Measurements from ENCODE around the gene RANBP10.

RANBP10 gene

DNA sequence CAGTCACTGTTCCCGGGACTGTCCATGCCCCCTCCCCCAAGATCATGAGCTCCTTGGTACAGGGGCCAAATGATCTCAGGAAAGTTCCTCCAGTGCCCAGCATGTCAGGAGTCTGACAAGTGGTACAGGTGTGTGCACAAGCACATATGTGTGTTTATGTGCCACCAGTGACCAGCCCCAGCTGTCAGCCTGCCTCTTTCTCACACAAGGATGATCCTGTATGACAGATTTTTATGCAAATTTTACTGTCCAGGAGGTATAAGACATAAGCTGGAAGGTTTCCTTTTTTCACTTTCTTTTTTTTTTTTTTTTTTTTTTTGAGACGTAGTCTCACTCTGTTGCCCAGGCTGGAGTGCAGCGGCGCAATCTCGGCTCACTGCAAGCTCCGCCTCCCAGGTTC is 55.9 kb downstream of the RANBP10 start:
- peak overlapping the region in 1 of 2 donors; percentile 6 for H3K27ac ChIP-seq (ENCODE audit: low read depth in 2 of 2, low read length in 2 of 2)

GRCh38 chr16:67749436-67750078 is 56.8 kb downstream of the RANBP10 start:
- Histone ChIP-seq H3K4me3 (ENCODE audit: low read length in 2 of 2) (no peak overlapping the region), H3K4me1 (ENCODE audit: control insufficient read depth in 2 of 2, insufficient read depth in 2 of 2, low read length in 2 of 2) (peaks cover 0 to 3% of the 10 kb centered on the region in 2 donors), H3K36me3 (ENCODE audit: control insufficient read depth in 2 of 2, insufficient read depth in 2 of 2, low read length in 2 of 2) (peaks cover 1 to 3% of the 10 kb centered on the region in 2 donors), H3K27me3 (ENCODE audit: control insufficient read depth in 2 of 2, insufficient read depth in 2 of 2, low read length in 2 of 2) (no peaks in the 10 kb centered on the region), H3K9ac (ENCODE audit: low read depth in 1 of 2, low read length in 2 of 2) (no peak overlapping the region), H3K27ac (ENCODE audit: low read depth in 2 of 2, low read length in 2 of 2) (no peak overlapping the region), H3K9me3 (ENCODE audit: control insufficient read depth in 2 of 2, low read length in 2 of 2) (no peaks in the 10 kb centered on the region)

More for the DNA sequence above, 55.9 kb downstream of the RANBP10 start:
- H3K4me3 ChIP-seq (ENCODE audit: low read length in 2 of 2) = no peak overlapping the region
- H3K36me3 ChIP-seq (ENCODE audit: control insufficient read depth in 2 of 2, insufficient read depth in 2 of 2, low read length in 2 of 2) = peaks cover 0 to 5% of the 10 kb centered on the region in 2 donors
- H3K9ac ChIP-seq (ENCODE audit: low read depth in 1 of 2, low read length in 2 of 2) = no peak overlapping the region
- H3K4me1 ChIP-seq (ENCODE audit: control insufficient read depth in 2 of 2, insufficient read depth in 2 of 2, low read length in 2 of 2) = peaks cover 0 to 3% of the 10 kb centered on the region in 2 donors
- no peaks in the 10 kb centered on the region for H3K27me3 ChIP-seq (ENCODE audit: control insufficient read depth in 2 of 2, insufficient read depth in 2 of 2, low read length in 2 of 2)
- no peaks in the 10 kb centered on the region for H3K9me3 ChIP-seq (ENCODE audit: control insufficient read depth in 2 of 2, low read length in 2 of 2)

DNA sequence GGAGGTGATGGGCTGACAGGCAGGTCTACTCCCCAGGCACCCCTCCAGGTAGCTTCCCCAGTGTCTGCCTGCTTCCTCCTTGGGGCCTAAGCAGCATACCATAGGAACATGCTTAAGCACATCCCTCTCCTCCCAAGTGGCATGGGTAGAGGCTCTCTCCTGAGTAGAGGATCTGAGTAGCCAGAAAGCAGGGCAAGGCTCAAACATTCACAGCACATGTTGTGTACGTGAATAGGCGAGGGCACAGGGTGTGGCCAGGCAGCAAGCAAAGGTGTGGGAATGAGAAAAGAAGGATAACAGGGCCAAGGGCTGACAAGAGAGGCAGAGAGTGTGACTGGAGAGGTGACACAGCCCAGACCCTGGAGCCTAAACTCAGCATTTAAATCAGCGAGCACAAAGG is 57.5 kb downstream of the RANBP10 start:
- no peak overlapping the region for H3K27ac ChIP-seq (ENCODE audit: low read depth in 2 of 2, low read length in 2 of 2)
- no peak overlapping the region for H3K4me3 ChIP-seq (ENCODE audit: low read length in 2 of 2)
- H3K9ac ChIP-seq (ENCODE audit: low read depth in 1 of 2, low read length in 2 of 2) = no peak overlapping the region
- no peaks in the 10 kb centered on the region for H3K27me3 ChIP-seq (ENCODE audit: control insufficient read depth in 2 of 2, insufficient read depth in 2 of 2, low read length in 2 of 2)
- H3K4me1 ChIP-seq (ENCODE audit: control insufficient read depth in 2 of 2, insufficient read depth in 2 of 2, low read length in 2 of 2) = peaks cover 0 to 3% of the 10 kb centered on the region in 2 donors
- peaks cover 7 to 8% of the 10 kb centered on the region in 2 donors for H3K36me3 ChIP-seq (ENCODE audit: control insufficient read depth in 2 of 2, insufficient read depth in 2 of 2, low read length in 2 of 2)
- H3K9me3 ChIP-seq (ENCODE audit: control insufficient read depth in 2 of 2, low read length in 2 of 2) = no peaks in the 10 kb centered on the region

DNA sequence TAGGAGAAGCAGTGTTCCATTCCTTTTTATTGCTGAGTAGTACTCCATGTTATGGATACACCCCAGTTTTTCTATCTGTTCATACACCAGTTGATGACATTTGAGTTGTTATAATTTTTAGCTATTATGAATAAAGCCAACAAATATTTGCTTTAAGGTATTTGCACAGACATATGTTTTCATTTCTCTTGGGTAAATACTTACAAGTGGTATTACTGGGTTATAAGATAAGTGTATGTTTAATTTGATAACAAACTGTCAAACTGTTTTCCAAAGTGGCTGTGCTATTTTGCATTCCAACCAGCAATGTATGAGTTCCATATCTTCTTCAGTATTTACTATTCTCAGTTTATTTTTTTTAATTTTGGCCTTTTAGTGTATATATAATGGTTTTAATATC is 59.5 kb downstream of the RANBP10 start:
- Histone ChIP-seq H3K36me3 (ENCODE audit: control insufficient read depth in 2 of 2, insufficient read depth in 2 of 2, low read length in 2 of 2) (peaks cover 23% of the 10 kb centered on the region in 2 donors), H3K9me3 (ENCODE audit: control insufficient read depth in 2 of 2, low read length in 2 of 2) (no peaks in the 10 kb centered on the region), H3K9ac (ENCODE audit: low read depth in 1 of 2, low read length in 2 of 2) (no peak overlapping the region), H3K4me1 (ENCODE audit: control insufficient read depth in 2 of 2, insufficient read depth in 2 of 2, low read length in 2 of 2) (peaks cover 0 to 3% of the 10 kb centered on the region in 2 donors), H3K27ac (ENCODE audit: low read depth in 2 of 2, low read length in 2 of 2) (no peak overlapping the region), H3K27me3 (ENCODE audit: control insufficient read depth in 2 of 2, insufficient read depth in 2 of 2, low read length in 2 of 2) (no peaks in the 10 kb centered on the region), H3K4me3 (ENCODE audit: low read length in 2 of 2) (no peak overlapping the region)

DNA sequence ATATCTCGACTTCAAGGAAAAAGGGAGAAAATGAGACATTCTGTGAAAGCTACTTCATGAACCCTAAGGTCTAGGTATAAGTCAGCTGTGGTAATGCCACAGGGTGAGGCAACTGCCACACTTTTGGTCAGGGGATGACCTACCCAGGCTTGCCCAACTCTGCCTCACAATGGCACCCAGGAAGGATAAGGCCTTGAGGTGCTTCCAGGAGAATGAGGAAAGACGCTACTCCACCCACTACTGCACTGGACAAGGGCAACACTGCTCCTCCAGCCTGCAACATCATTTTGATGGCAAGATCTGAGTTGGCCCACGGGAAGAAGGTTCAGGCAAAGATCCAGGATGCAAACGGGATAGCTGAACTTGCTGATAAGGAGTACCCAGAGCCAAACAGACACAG is 65.2 kb downstream of the RANBP10 start:
- Histone ChIP-seq H3K4me3 (ENCODE audit: low read length in 2 of 2) (no peak overlapping the region), H3K27ac (ENCODE audit: low read depth in 2 of 2, low read length in 2 of 2) (no peak overlapping the region), H3K9me3 (ENCODE audit: control insufficient read depth in 2 of 2, low read length in 2 of 2) (no peaks in the 10 kb centered on the region), H3K4me1 (ENCODE audit: control insufficient read depth in 2 of 2, insufficient read depth in 2 of 2, low read length in 2 of 2) (no peaks in the 10 kb centered on the region), H3K9ac (ENCODE audit: low read depth in 1 of 2, low read length in 2 of 2) (no peak overlapping the region), H3K36me3 (ENCODE audit: control insufficient read depth in 2 of 2, insufficient read depth in 2 of 2, low read length in 2 of 2) (peaks cover 27 to 41% of the 10 kb centered on the region in 2 donors), H3K27me3 (ENCODE audit: control insufficient read depth in 2 of 2, insufficient read depth in 2 of 2, low read length in 2 of 2) (no peaks in the 10 kb centered on the region)

GRCh38 chr16:67740391-67740790 is 66.0 kb downstream of the RANBP10 start:
- Histone ChIP-seq H3K4me1 (ENCODE audit: control insufficient read depth in 2 of 2, insufficient read depth in 2 of 2, low read length in 2 of 2) (no peaks in the 10 kb centered on the region), H3K36me3 (ENCODE audit: control insufficient read depth in 2 of 2, insufficient read depth in 2 of 2, low read length in 2 of 2) (peaks cover 27 to 41% of the 10 kb centered on the region in 2 donors), H3K9me3 (ENCODE audit: control insufficient read depth in 2 of 2, low read length in 2 of 2) (no peaks in the 10 kb centered on the region), H3K27ac (ENCODE audit: low read depth in 2 of 2, low read length in 2 of 2) (no peak overlapping the region), H3K9ac (ENCODE audit: low read depth in 1 of 2, low read length in 2 of 2) (no peak overlapping the region), H3K4me3 (ENCODE audit: low read length in 2 of 2) (no peak overlapping the region), H3K27me3 (ENCODE audit: control insufficient read depth in 2 of 2, insufficient read depth in 2 of 2, low read length in 2 of 2) (no peaks in the 10 kb centered on the region)

DNA sequence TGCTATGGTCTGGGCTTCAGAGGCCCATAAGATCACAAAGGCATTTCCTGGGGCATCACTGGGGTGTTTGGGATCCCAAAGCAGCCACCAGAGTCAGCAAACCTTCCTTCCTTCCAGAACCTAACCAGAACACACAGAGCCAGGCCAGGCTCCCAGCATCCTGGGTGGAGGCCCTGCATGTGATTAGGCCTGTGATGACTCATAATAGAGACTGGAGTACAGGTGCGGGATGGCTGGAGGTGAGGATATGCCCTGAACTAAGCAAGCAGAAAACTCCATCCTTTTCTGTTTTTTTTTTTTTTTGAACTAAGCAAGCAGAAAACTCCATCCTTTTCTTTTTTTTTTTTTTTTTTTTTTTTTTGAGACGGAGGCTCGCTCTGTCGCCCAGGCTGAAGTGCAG is 69.5 kb downstream of the RANBP10 start:
- Histone ChIP-seq H3K36me3 (ENCODE audit: control insufficient read depth in 2 of 2, insufficient read depth in 2 of 2, low read length in 2 of 2) (peaks cover 8 to 41% of the 10 kb centered on the region in 2 donors), H3K27ac (ENCODE audit: low read depth in 2 of 2, low read length in 2 of 2) (no peak overlapping the region)

GRCh38 chr16:67734731-67735201 is 71.6 kb downstream of the RANBP10 start:
- no peaks in the 10 kb centered on the region for H3K27me3 ChIP-seq (ENCODE audit: control insufficient read depth in 2 of 2, insufficient read depth in 2 of 2, low read length in 2 of 2)
- no peak overlapping the region for H3K4me3 ChIP-seq (ENCODE audit: low read length in 2 of 2)
- H3K27ac ChIP-seq (ENCODE audit: low read depth in 2 of 2, low read length in 2 of 2) = no peak overlapping the region
- no peaks in the 10 kb centered on the region for H3K9me3 ChIP-seq (ENCODE audit: control insufficient read depth in 2 of 2, low read length in 2 of 2)
- no peaks in the 10 kb centered on the region for H3K4me1 ChIP-seq (ENCODE audit: control insufficient read depth in 2 of 2, insufficient read depth in 2 of 2, low read length in 2 of 2)
- H3K36me3 ChIP-seq (ENCODE audit: control insufficient read depth in 2 of 2, insufficient read depth in 2 of 2, low read length in 2 of 2) = peaks cover 22 to 52% of the 10 kb centered on the region in 2 donors
- H3K9ac ChIP-seq (ENCODE audit: low read depth in 1 of 2, low read length in 2 of 2) = no peak overlapping the region

More for the DNA sequence above, 69.5 kb downstream of the RANBP10 start:
- Histone ChIP-seq H3K4me1 (ENCODE audit: control insufficient read depth in 2 of 2, insufficient read depth in 2 of 2, low read length in 2 of 2) (no peaks in the 10 kb centered on the region), H3K27me3 (ENCODE audit: control insufficient read depth in 2 of 2, insufficient read depth in 2 of 2, low read length in 2 of 2) (no peaks in the 10 kb centered on the region), H3K4me3 (ENCODE audit: low read length in 2 of 2) (no peak overlapping the region), H3K9me3 (ENCODE audit: control insufficient read depth in 2 of 2, low read length in 2 of 2) (no peaks in the 10 kb centered on the region), H3K9ac (ENCODE audit: low read depth in 1 of 2, low read length in 2 of 2) (no peak overlapping the region)

GRCh38 chr16:67733734-67734470 is 72.5 kb downstream of the RANBP10 start:
- Histone ChIP-seq H3K27me3 (ENCODE audit: control insufficient read depth in 2 of 2, insufficient read depth in 2 of 2, low read length in 2 of 2) (no peaks in the 10 kb centered on the region), H3K36me3 (ENCODE audit: control insufficient read depth in 2 of 2, insufficient read depth in 2 of 2, low read length in 2 of 2) (peaks cover 31 to 57% of the 10 kb centered on the region in 2 donors), H3K4me1 (ENCODE audit: control insufficient read depth in 2 of 2, insufficient read depth in 2 of 2, low read length in 2 of 2) (no peaks in the 10 kb centered on the region), H3K4me3 (ENCODE audit: low read length in 2 of 2) (no peak overlapping the region), H3K9me3 (ENCODE audit: control insufficient read depth in 2 of 2, low read length in 2 of 2) (no peaks in the 10 kb centered on the region), H3K9ac (ENCODE audit: low read depth in 1 of 2, low read length in 2 of 2) (no peak overlapping the region), H3K27ac (ENCODE audit: low read depth in 2 of 2, low read length in 2 of 2) (no peak overlapping the region)

DNA sequence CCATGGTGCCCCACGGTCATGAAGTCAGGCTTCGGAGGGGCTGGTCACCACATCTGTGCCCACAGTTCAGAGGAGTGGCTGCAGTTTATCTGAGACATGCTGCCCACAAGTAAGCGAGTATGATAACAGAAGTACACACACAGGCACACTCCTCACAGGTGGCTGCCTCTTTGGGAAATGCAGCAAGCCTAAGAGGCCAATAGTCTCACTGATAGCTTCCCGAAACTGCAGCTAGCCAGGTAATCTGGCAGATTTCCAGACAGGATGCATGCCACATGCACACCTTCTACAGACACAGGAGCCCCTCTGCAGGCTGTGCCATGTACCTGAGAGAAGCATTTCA is 74.6 kb downstream of the RANBP10 start:
- no peaks in the 10 kb centered on the region for H3K27me3 ChIP-seq (ENCODE audit: control insufficient read depth in 2 of 2, insufficient read depth in 2 of 2, low read length in 2 of 2)
- H3K9me3 ChIP-seq (ENCODE audit: control insufficient read depth in 2 of 2, low read length in 2 of 2) = no peaks in the 10 kb centered on the region
- H3K9ac ChIP-seq (ENCODE audit: low read depth in 1 of 2, low read length in 2 of 2) = no peak overlapping the region
- H3K36me3 ChIP-seq (ENCODE audit: control insufficient read depth in 2 of 2, insufficient read depth in 2 of 2, low read length in 2 of 2) = peaks cover 47 to 71% of the 10 kb centered on the region in 2 donors
- no peak overlapping the region for H3K4me3 ChIP-seq (ENCODE audit: low read length in 2 of 2)
- no peak overlapping the region for H3K27ac ChIP-seq (ENCODE audit: low read depth in 2 of 2, low read length in 2 of 2)
- H3K4me1 ChIP-seq (ENCODE audit: control insufficient read depth in 2 of 2, insufficient read depth in 2 of 2, low read length in 2 of 2) = no peaks in the 10 kb centered on the region
